GM21526 (cell line): Measurements from ENCODE around the gene RPLP2.

Experiments
- ATAC-seq: cut with Tn5 transposase; IDR thresholded peaks from one replicate; pipeline ENCODE4 v1.9.1; 2021; ENCODE audit warnings: moderate library complexity; ENCODE audit not compliant: unreplicated experiment, low FRiP score

The RPLP2 gene

GRCh38 chr11:773425-773824 lies 36.3 kb upstream of the RPLP2 start:
- no peak for ATAC-seq

GRCh38 chr11:773830-774229 lies 35.9 kb upstream of the RPLP2 start:
- ATAC-seq: no peak

DNA sequence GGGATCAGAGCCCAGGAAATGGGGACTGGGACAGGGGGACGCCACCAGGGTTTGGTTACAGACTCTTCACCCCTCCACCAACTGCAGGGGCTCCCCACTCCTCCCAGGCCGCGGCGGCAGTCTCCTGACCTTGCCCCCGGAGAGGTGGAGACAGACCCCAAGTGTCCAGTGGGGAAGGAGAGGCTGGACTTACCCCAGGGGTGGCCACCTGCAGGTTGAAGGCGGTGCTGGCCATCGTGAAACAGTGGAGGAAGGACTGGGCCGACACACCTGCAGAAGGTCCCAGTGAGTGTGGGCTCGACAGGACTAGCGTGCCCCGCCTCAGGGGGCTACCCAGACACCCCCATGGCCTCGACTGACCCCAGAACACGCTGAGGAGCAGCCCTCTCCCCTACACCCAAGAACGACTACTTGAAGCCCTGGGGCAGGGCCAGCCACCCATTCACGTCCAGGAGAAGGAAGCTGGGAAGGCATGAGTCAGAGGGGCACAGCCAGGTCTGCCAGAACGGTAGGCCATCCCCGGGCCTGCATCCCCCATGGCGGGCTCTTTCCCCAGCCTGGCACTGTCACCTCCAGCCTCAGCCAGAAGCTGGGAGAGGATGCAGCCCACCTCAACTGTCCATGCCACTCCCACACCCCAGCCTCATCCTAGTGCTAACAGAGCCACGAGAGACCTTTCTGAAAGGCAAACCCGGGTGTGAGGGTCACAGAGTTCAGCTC lies 34.7 kb upstream of the RPLP2 start:
- ATAC-seq: no peak

GRCh38 chr11:776263-776560 lies 33.6 kb upstream of the RPLP2 start:
- ATAC-seq: no peak

- ATAC-seq: peak; percentile 18
Observed at GRCh38 chr11:776561-777287, 33.0 kb upstream of the RPLP2 start.

GRCh38 chr11:777288-778255 lies 32.2 kb upstream of the RPLP2 start, which contains the start of gene GATD1:
GATD1 (minus strand) TSS chr11:777487; CDS start chr11:777462, 25 bp downstream.
- ATAC-seq: peak; percentile 56

- no peak for ATAC-seq
Observed at GRCh38 chr11:778976-779954, 30.5 kb upstream of the RPLP2 start.

DNA sequence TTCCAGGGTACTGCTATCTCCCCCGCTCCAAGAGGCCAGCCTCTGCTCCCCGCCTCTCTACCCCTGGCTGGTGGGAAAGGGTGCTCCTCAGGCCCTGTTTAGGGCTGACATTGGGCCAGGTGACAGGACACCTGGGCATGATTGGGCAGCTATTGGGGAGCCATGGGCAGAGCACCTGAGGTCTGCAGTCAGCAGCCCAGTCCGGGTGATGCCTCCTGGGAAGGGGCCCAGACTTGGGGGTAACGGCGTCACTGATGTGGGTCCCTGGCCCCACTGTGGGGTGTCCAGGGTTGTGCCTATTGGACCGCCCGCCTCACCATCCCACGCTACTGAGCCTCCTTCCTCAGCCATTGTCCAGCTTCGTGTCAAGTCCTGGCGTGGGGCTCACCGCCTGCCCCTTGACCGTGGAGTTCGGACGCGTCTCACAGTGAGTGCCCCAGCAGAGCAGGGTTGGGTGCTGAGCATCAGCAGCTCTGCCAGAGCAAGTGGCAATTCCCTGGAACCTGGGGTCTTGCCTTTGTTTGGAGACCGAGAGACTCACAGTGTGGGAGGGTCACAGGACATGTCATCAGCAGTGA lies 29.7 kb upstream of the RPLP2 start:
- no peak for ATAC-seq

- no peak for ATAC-seq
Observed at GRCh38 chr11:782264-783174, 27.2 kb upstream of the RPLP2 start.

DNA sequence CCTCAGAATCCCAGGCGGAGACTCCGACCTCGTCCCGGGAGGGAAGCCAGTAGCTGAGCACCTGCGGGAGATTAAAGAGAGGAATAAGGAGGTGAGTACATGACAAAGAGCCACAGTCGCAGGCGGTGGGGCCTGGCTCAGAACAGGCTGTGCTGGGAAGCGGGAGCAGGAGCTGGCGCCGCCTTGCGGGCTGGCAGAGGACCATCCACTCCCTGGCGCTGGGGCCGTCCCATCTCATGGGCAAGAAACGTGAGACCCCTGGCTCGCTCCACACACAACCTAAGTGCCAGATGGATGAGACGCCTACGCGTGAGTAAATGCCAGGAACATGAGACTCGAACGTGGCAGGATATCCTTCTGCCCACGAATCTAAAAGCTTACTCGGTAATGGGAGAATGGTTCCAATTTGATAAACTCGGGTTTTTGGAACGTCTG lies 26.2 kb upstream of the RPLP2 start:
- ATAC-seq: no peak

DNA sequence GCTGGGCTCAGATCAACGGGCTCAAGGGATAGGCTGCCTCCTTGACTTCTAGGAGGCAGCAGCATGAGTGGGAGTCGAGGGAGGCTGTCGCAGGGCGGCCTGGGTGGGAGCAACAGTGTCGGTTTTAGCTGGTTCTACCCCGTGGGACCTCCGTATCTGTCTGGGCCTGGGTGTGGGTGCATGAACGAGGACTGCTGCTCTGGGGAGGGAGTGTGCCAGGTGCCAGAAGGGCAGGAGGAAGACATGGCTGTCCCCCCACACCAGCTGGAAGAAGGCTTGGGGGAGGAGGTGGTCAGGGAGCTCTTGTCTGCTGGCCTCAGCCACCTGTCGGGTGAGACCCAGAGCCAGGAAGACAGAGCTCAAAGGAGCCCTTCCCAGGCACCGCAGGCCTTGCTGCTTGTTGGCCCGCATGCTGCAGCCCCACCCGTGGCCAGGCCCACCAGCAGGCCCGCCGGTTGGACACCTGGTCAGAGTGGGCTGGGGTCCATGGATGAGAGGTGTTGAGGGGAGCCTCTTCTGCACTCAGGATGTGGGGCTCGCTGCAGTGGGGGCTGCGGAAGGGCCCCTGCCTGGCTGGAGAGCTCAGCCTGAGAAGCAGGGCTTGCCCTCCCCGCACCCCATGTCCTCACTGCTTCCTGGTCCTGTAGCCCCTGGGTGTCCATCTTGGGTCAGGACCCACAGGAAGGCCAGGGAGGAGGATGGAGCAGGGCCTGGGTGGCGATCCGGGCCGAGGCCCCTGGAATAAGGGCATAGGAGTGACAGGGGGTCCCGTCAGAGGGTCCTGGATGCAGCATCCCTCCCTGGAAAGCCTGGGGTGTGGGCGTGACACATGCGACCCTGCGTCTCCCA lies 23.3 kb upstream of the RPLP2 start:
- ATAC-seq: no peak

- ATAC-seq: no peak
Observed at GRCh38 chr11:787084-787675, 22.6 kb upstream of the RPLP2 start.

GRCh38 chr11:788009-788640 lies 21.6 kb upstream of the RPLP2 start:
- no peak for ATAC-seq

DNA sequence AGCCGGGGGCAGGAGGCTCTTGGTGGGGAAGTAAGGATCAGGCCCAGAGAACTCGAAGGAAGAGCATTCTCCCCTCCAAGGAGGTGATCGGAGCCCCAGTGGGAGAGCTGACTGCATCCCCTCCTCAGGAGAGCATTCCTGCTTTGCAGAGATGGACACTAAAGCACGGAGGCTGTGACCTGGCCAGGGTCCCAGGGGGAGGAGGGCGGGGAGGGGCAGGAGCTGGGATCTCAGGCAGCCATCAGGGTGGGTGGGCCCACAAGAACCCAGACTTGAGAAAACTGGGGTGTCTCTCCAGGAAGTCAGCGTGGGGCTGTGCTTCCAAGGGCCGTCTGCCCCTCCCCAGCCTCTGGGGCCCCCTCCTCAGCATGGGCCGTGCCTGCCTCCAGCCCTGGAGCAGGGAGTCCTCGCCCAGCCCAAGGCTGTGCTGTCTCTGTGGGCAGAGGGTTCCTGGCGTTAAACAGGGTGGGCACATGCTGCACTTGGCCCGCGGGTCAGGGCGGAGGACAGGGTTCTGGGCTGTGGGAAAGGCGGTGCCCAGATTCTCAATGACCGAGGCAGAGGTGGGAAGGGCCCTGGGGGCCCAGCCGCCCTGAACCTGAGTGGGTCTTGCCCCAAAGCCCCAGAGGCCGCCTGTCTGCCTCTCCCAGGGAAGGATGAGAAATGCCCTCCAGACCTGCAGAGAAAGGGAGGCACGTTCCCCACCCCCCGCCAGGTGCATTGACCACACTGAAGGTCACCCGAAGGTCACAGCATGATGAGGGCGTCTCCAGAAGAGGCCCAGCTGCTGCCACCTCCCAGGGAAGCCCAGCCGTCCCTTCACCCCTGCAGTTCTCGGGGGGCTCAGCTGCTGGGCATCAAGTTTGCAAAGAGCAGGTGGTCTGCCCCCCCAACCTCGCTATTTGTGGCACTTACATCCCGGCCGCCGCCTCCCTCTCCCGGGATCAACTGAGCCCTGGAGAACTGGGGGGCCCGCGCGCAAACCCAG lies 20.5 kb upstream of the RPLP2 start:
- no peak for ATAC-seq

- no peak for ATAC-seq
Observed at GRCh38 chr11:789943-790342, 19.8 kb upstream of the RPLP2 start, which contains the start of gene CEND1. CEND1 (minus strand) TSS chr11:790090; CDS start chr11:788576, 1,514 bp downstream.
